SK-N-MC (cell line): ENCODE results near the gene COPS6.

Experiments
- EZH2 ChIP-seq: fragments of 200-600 bp; sonication (generic); IDR thresholded peaks from one replicate; pipeline ENCODE4 v1.6.1; 2017; ENCODE audit warnings: antibody characterized with exemption
- FOXP2 ChIP-seq: optimal IDR thresholded peaks from 2 replicates; pipeline ENCODE3; 2011; ENCODE audit warnings: mild to moderate bottlenecking, moderate library complexity; ENCODE audit not compliant: insufficient read depth; ENCODE audit errors: extremely low read length, control extremely low read depth
- POLR2AphosphoS5 ChIP-seq: IDR thresholded peaks from 2 replicates; pipeline ENCODE4 v1.6.1; 2012; ENCODE audit warnings: mild to moderate bottlenecking, low read depth, low read length, borderline replicate concordance

- TF ChIP-seq POLR2AphosphoS5 (no peak), EZH2 (no peak), FOXP2 (no peak)
Measured at GRCh38 chr7:100122067-100122466, 33.3 kb downstream of the COPS6 start.
